Astrocyte (in vitro differentiated cells and primary cell): ENCODE measurements around the gene SRGAP2B.
"Not testable (repeated sequence)": the region's sequence is repeated elsewhere in the genome, so short reads cannot be mapped to it uniquely, and the experiment has no call there.

Experiments used
- CTCF ChIP-seq: IDR thresholded peaks from 2 replicates; pipeline ENCODE4 v1.5.1; 2011; ENCODE audit warnings: low read depth, mild to moderate bottlenecking, inconsistent platforms, low read length, moderate library complexity; ENCODE audit not compliant: insufficient read depth
- EZH2 ChIP-seq: IDR thresholded peaks from 2 replicates; pipeline ENCODE4 v1.6.1; 2012; ENCODE audit warnings: mild to moderate bottlenecking, low read length, inconsistent platforms; ENCODE audit not compliant: insufficient read depth

DNA sequence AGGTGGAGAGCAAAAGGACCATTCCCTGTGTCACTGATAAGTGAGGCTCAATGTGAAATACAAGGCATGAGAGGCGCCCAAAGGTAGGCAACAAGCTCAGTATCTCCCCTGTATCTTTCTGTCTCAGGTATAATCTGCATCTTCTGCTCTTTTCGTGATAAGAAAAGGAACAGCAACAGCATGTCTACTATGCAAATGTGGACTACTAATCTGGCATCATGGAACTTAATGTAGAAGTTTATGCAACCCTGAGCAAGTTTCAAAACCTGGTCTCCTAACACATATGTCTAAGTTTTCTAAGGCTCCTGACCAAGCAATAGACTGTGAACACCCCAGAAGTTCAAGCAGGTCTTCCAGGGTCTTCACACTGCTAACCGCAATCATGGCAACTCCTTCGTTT is 81.8 kb downstream of the SRGAP2B start:
- not testable (repeated sequence) for TF ChIP-seq CTCF, EZH2
